ENCODE data around the gene HIRA. TPM values are rescaled to one million over a fixed set of nuclear protein-coding genes. Genes with fewer than 3 reads are reported as not detected.

Gene HIRA
- total RNA-seq, 4 donors from 2014 or later = 24.9 to 104 (median 31.8) TPM

- no peak for TF ChIP-seq POLR2A (IDR thresholded peaks at IDR 0.05)
- TF ChIP-seq, protein P1, sequence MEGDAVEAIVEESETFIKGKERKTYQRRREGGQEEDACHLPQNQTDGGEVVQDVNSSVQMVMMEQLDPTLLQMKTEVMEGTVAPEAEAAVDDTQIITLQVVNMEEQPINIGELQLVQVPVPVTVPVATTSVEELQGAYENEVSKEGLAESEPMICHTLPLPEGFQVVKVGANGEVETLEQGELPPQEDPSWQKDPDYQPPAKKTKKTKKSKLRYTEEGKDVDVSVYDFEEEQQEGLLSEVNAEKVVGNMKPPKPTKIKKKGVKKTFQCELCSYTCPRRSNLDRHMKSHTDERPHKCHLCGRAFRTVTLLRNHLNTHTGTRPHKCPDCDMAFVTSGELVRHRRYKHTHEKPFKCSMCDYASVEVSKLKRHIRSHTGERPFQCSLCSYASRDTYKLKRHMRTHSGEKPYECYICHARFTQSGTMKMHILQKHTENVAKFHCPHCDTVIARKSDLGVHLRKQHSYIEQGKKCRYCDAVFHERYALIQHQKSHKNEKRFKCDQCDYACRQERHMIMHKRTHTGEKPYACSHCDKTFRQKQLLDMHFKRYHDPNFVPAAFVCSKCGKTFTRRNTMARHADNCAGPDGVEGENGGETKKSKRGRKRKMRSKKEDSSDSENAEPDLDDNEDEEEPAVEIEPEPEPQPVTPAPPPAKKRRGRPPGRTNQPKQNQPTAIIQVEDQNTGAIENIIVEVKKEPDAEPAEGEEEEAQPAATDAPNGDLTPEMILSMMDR (IDR thresholded peaks at IDR 0.05) = no peak
- Histone ChIP-seq H3K27ac (no peak overlapping the region), H3K36me3 (peaks cover 0 to 94% (median 0%) of the 10 kb centered on the region in 3 donors)
Measured at GRCh38 chr22:19395276-19395675, 36.3 kb downstream of the HIRA start.

GRCh38 chr22:19394274-19395050 is 37.1 kb downstream of the HIRA start:
- DNase-seq = no peak
- Histone ChIP-seq H3K4me3 (no peak overlapping the region), H3K27ac (no peak overlapping the region), H3K27me3 (no peaks in the 10 kb centered on the region), H3K36me3 (peaks cover 0 to 94% (median 0%) of the 10 kb centered on the region in 3 donors), H3K9me3 (no peaks in the 10 kb centered on the region), H3K4me1 (no peaks in the 10 kb centered on the region)
- TF ChIP-seq, protein P1 (IDR thresholded peaks at IDR 0.05) = no peak
- no peak for TF ChIP-seq POLR2A (IDR thresholded peaks at IDR 0.05)

More at GRCh38 chr22:19395276-19395675, 36.3 kb downstream of the HIRA start:
- Histone ChIP-seq H3K9me3 (no peaks in the 10 kb centered on the region), H3K4me1 (no peaks in the 10 kb centered on the region), H3K27me3 (no peaks in the 10 kb centered on the region), H3K4me3 (no peak overlapping the region)
- no peak for DNase-seq

DNA sequence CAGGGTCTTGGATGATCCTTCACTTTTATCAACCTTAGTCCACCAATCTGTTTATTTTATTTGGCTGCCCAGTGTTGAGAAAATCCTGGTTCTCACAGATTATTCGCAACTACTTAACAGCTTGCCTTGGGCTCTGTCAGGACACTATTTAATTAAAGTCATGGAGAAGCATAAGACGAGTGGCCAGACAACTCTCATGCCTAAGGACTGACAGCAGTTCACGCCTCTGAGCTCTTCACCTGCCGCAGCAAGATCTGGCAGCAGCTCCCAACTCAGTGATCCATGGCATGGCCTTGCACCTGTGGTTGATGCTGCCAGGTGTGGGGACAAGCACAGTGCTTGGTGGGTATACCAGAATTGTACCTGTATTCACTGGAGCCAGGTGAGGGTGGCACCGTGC is 37.8 kb downstream of the HIRA start:
- H3K36me3 ChIP-seq = peaks cover 0 to 97% (median 0%) of the 10 kb centered on the region in 3 donors
- no peak overlapping the region for H3K27ac ChIP-seq
- TF ChIP-seq, protein P1 (IDR thresholded peaks at IDR 0.05) = no peak
- TF ChIP-seq POLR2A (IDR thresholded peaks at IDR 0.05) = no peak

GRCh38 chr22:19387575-19387974 is 44.0 kb downstream of the HIRA start:
- Histone ChIP-seq H3K4me1 (no peaks in the 10 kb centered on the region), H3K27ac (no peak overlapping the region), H3K27me3 (no peaks in the 10 kb centered on the region), H3K9me3 (no peaks in the 10 kb centered on the region), H3K36me3 (peaks cover 0 to 99% (median 0%) of the 10 kb centered on the region in 3 donors), H3K4me3 (no peak overlapping the region)
- DNase-seq = no peak
- no peak for TF ChIP-seq POLR2A (IDR thresholded peaks at IDR 0.05)
- TF ChIP-seq, protein P1 (IDR thresholded peaks at IDR 0.05) = no peak

More for the DNA sequence above, 37.8 kb downstream of the HIRA start:
- Histone ChIP-seq H3K4me3 (no peak overlapping the region), H3K9me3 (no peaks in the 10 kb centered on the region), H3K27me3 (no peaks in the 10 kb centered on the region), H3K4me1 (no peaks in the 10 kb centered on the region)
- DNase-seq = no peak

- peaks cover 0 to 99% (median 0%) of the 10 kb centered on the region in 3 donors for H3K36me3 ChIP-seq
Measured at GRCh38 chr22:19387038-19387437, 44.5 kb downstream of the HIRA start.

More at GRCh38 chr22:19387038-19387437, 44.5 kb downstream of the HIRA start:
- no peak overlapping the region for H3K4me3 ChIP-seq
- no peak for TF ChIP-seq POLR2A (IDR thresholded peaks at IDR 0.05)
- TF ChIP-seq, protein P1 (IDR thresholded peaks at IDR 0.05) = no peak
- H3K4me1 ChIP-seq = no peaks in the 10 kb centered on the region
- H3K27ac ChIP-seq = no peak overlapping the region
- no peak for DNase-seq
- H3K27me3 ChIP-seq = no peaks in the 10 kb centered on the region
- H3K9me3 ChIP-seq = no peaks in the 10 kb centered on the region
